ENCODE results near the gene OVAAL. TPM values are rescaled to one million over a fixed set of nuclear protein-coding genes. Genes with fewer than 3 reads are reported as not detected.

OVAAL gene
- not detected in 2 replicates for total RNA-seq

DNA sequence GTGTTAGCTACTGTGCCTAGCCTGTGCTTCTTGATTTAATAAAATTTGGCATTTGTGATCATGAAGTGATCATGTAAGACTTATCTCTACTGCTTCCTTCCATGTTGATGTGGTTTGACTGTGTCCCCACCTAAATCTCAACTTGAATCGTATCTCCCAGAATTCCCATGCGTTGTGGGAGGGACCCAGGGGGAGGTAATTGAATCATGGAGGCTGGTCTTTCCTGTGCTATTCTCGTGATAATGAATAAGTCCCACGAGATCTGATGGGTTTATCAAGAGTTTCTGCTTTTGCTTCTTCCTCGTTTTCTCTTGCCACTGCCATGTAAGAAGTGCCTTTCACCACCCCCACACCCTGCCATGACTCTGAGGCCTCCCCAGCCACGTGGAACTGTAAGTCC lies at the start of gene OVAAL:
TSS of gene OVAAL (plus strand) at position 301 of the 400 bp plus-strand sequence.
- no peak for DNase-seq (ENCODE audit: low read depth in 2 of 2)

- DNase-seq (ENCODE audit: low read depth in 2 of 2), result no peak
These were observed 47.9 kb upstream of the OVAAL start for GRCh38 chr1:180510882-180511281.

- DNase-seq (ENCODE audit: low read depth in 2 of 2), result no peak
These were observed 45.2 kb upstream of the OVAAL start for GRCh38 chr1:180513531-180513930.

DNA sequence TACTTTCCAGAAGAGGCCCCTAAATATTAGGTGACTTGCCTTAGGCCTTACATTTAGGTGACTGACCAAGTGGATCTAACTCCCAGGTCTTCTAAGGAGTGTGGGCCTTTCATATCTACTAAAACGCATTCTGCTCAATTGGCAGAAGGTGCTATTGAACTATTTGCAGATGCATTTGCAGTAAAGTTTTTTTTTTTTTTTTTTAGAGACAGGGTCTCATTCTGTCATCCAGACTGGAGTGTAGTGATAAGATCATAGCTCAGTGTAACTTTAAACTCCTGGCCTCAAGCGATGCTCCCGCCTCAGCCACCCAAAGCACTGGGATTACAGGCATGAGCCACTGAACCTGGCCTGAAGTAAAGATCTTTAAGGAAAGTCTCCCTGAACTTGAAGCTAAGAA lies 43.4 kb upstream of the OVAAL start:
- DNase-seq (ENCODE audit: low read depth in 2 of 2), result no peak

- peak; percentile 85 to 88 for DNase-seq (ENCODE audit: low read depth in 2 of 2)
These were observed 42.8 kb upstream of the OVAAL start for GRCh38 chr1:180515857-180516388.

DNA sequence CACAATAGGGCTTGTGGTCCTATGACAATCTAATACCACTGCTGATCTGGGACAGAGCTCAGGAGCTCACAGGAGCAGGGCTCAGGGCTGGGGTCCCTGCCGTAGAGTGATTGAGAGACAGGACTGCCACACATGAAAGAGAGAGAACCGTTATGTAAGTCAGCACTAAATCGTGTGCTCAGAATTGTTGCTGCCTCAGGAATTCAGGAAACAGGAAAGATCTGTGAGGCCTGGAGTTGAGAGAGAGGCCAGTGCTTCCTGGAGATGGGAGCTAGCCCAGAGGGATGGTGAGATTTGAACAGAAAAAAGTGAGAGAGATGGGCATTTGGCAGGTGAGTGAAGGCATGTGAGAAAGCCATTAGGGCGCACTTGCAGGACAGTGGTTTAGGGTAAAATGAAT lies 38.9 kb upstream of the OVAAL start:
- DNase-seq (ENCODE audit: low read depth in 2 of 2), result peak; percentile 77 to 84

DNA sequence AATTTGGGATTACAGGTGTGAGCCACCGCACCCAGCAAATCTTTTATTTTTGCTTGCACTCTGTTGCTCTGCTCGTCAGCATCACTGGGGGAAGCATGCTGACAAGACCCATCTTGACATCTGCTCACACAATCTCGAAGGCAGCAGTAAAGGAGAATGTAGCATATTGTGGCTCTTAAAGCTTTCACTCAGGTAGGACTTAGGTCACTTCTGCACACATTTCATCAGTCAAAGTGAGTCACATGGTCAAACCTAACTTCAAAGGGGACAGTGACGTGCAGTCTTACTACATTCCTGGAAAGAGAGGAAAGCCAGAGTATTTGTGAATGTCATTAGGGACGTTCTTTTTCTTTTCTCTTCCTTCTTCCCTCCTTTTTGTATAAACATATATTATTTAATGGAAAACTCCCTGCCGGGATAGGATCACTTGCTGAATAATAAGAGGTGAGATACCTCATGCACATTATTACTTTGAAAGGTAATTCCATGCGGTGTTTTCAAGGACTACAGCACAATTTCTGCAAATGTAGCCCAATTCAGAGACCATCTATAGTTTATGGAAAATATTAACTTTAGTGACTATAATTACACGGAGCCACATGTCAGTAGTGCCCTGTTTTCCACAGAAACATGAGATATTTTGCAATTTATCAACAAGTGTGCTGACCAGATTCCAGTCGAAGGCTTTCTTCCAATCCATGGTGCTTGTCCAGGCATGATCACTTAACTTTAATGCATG lies 37.1 kb upstream of the OVAAL start:
- DNase-seq (ENCODE audit: low read depth in 2 of 2), result no peak

DNA sequence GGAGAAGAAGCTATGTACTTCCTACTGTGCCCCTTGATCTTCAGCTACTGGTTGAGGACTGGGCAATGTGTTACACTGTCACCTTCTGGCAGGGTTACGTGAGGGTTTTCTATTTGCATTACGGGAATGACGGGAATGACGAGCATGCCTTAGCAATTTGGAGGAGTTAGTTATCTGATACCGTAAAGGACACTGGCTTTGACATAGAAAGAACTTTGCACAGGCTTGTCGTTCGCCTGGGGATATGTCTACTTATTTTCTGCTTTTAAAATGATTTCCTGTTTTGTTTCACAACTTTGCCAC lies 36.6 kb upstream of the OVAAL start:
- no peak for DNase-seq (ENCODE audit: low read depth in 2 of 2)

DNA sequence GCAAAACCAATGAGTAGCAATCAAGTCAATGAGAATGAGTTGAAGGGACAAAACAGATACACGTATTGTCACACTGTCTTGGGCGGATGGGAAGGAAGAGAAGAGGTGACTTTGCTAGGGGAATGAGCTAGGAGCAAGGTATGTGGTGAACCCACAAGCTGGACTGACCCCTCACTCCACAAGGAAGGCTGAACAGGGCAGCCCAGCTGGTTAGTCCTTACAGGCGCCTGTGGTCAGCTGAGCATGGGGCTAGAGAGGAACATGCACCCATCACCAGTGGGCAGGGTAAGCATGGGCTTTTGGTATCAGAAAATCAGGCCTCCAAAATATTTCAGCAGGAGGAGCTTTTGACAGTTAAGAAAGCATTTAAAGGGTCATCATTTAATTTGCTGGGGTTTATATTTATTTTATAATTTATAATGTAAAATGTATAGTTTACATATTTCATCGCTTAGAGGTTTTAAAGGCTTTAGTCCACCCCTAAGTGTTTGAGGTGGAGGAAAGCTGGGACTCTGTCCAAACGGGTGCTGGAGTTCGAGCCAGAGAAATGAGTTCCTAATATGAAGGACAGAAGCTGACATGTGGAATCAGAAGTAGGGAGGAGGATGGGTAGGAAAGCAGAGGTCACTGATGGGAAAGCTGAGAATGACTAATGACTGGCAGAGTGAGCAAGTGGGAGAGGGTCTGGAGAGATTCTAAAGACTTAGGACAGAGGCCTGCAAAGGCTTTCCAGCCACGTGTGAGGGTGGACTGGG lies 34.4 kb upstream of the OVAAL start:
- no peak for DNase-seq (ENCODE audit: low read depth in 2 of 2)

DNA sequence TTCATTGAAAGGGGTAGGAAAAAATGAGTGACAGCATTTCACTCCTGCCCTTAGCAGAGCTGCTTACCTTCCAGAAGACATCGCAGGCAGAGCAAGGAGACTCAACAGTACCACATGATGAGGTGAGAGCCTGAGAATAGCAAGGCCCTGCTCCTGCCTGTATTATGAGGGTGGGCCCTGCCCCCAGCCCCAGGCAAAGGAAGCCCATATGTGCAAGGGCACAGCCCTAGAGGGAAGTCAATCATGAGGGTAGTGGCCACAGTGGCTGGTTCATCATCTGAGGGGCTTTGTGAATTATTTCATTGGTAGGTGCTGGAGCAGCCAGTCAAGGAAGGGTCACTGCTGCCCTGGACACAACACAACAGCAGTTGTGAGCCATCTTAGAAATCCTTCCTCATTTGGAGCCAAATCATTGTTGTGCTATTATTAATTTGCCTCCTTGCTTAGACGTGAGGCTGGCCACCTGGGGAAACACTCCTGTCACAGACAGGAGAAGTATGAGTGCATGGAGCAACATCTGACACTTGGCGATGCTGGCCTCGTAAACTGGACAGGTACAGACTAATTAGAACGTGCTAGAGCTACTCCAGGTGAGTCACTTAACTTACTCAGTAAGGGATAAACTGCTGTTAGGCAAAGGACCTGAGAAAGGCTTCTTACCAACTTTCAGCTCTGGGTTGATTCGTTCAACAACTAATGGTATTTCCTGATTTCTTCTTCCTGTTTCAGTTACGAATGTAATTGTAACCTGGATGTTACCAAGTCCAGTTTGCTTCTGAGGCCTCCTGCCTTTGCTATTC lies 33.6 kb upstream of the OVAAL start:
- DNase-seq (ENCODE audit: low read depth in 2 of 2), result peak in 1 of 2 donors; percentile 31

DNA sequence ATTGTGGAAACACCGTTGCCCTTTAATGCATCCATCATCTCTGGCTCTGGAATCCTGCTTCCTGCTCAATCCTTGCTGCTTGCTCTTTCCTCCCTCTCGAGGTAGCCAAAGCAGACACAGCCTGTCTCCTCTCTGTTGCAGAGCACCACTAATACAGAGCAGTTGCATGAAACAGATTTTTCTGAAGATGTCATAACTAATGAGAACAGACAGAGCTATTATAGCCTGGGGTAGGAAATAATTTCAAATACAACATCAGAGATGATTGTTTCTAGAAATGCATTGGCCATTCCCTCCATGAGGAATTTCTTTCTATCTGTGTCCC lies 33.1 kb upstream of the OVAAL start:
- DNase-seq (ENCODE audit: low read depth in 2 of 2), result peak in 1 of 2 donors; percentile 40

DNA sequence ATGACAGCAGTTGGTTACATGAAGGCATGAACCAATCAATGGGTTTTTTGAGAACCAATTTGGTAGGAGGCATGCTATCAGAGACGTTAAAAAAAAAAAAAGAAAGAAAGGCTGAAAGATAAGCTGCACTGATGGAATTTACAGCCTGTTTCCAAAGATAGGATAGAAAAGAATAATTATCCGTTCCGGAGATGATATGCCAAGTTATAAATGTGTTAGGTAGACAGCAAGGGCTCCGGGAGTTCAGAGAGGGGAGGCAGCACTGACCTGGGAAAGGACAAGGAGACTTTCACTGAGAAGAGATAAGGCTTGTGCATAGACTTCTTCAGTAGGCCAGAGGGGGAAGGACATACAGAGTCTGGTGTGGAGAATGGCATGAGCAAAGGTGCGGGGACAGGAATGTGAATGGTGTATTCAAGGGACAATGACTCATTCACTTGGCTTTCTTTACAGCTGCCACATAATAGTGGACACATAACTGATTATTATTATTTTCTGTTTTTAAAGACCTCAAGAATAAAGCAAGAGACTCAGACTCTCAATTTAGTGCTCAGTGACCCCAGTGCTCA lies 31.6 kb upstream of the OVAAL start:
- peak; percentile 33 to 63 for DNase-seq (ENCODE audit: low read depth in 2 of 2)

GRCh38 chr1:180528868-180529470 lies 29.8 kb upstream of the OVAAL start:
- peak in 1 of 2 donors; percentile 34 for DNase-seq (ENCODE audit: low read depth in 2 of 2)

- DNase-seq (ENCODE audit: low read depth in 2 of 2), result peak; percentile 79 to 92
These were observed 28.3 kb upstream of the OVAAL start for GRCh38 chr1:180530501-180530900.

- no peak for DNase-seq (ENCODE audit: low read depth in 2 of 2)
These were observed 25.9 kb upstream of the OVAAL start for GRCh38 chr1:180532854-180533253.

DNA sequence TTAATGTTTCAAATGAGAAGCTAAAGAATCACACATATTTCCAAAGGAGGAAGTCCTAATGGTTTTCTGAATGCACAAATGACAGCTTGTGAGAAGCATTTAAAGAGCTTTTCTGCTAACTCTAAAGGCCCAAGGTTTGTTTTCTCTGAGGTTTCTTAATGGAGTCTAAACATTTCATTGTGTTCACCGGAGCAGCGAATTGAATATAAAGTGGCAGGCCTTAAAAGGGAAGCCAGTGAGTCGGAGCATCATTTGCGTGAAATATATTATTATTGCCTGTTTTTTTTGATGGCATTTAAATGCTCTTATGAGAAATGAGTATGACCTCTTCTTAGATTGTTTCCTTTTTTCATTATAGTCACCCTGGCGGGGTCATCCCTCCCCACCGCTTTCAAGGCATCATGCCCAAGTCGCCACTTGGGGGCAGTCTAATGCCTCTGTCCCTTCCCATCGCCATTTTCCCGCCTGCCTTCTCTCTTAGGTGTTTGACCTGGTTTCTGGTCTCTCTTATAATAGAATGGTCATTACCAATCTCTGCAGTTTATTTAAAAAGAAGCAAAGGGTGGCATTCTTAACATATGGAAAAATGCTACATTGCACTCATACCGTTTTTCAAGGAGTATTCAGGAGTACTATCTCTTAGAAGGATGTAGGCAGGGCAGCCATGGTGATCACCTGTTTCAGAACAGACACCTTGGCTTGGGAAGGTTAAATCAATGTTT lies 25.3 kb upstream of the OVAAL start:
- DNase-seq (ENCODE audit: low read depth in 2 of 2), result peak; percentile 65 to 79

DNA sequence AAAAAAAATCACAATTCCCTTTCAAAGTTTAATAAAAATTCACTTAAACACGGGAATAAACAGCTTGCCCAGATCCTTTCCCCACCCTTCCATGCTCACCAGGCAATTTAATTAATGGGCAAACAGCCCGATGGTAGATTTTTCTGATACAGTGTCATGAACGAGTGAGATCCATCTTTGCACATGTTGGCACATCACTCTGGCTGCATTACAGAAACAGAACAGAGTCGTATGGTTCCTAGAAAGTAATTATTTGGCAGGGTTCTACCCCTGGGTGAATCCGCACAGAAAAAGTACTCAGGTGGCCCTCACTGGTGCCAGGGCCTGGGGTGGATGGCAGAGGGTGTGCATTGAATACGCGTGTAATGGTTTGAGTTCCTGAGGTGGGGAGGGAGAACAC lies 24.6 kb upstream of the OVAAL start:
- no peak for DNase-seq (ENCODE audit: low read depth in 2 of 2)

DNA sequence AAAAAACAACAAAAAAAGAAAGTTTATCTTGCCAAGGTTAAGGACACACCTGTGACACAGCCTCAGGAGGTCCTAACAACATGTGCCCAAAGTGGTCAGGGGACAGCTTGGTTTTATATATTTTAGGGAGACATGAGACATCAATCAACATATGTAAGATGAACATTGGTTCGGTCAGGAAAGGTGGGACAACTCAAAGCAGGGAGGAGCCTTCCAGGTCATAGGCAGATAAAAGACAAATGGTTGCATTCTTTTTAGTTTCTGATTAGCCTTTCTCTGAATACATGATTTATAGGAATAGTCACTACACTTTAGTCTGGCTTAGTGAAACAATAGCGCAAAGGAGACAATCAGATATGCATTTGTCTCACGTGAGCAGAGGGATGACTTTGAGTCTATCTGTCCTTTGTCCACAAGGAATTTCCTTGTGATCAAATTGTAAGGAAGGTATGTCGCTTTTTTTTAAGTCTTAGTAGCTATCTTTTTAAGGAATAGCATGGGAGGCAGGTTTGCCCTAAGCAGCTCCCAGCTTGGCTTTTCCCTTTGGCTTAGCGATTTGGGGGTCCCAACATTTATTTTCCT lies 23.3 kb upstream of the OVAAL start:
- DNase-seq (ENCODE audit: low read depth in 2 of 2), result no peak

DNA sequence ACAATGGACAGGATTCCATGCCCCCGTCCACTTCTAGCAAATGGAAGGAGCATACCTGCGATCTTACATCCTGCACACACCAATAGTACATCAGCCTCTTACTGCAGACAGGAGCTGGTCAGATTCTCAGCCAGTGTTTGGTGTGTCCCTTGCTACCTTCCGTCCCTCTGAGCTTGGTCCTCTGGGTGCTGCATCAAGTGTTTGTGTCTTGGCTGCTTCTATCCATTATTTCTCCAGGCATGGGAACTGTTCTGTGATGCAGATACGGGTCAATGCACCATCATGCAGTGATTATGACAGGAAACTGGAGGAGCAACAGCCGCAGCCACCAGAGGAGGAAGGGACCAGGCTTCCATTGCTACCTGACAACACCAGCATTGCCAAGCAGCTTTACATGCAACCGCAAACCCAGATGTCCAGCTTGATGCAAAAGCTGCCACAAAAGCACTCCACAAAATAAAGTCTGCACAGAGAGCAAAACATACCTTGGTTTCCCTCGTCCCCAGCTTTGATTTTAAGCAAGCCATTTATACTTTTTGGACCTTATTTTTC lies 21.9 kb upstream of the OVAAL start:
- no peak for DNase-seq (ENCODE audit: low read depth in 2 of 2)

GRCh38 chr1:180539136-180539535 lies 19.6 kb upstream of the OVAAL start:
- no peak for DNase-seq (ENCODE audit: low read depth in 2 of 2)

All from lung microvascular endothelial cell (primary cell).